Measurements from ENCODE around the gene SUV39H1.
A peak's percentile ranks its signal among the peaks of the same experiment; 100 is the strongest.

The SUV39H1 gene

GRCh38 chrX:48715072-48715471, 18.5 kb downstream of the SUV39H1 start:
- no peak for DNase-seq (ENCODE audit: low spot score)

GRCh38 chrX:48715876-48716502, 19.5 kb downstream of the SUV39H1 start:
- no peak for DNase-seq (ENCODE audit: low spot score)

GRCh38 chrX:48719958-48720357, 23.4 kb downstream of the SUV39H1 start:
- no peak for DNase-seq (ENCODE audit: low spot score)

- DNase-seq (ENCODE audit: low spot score): no peak
Measured at GRCh38 chrX:48720577-48721250, 24.2 kb downstream of the SUV39H1 start.

GRCh38 chrX:48721916-48722315, 25.4 kb downstream of the SUV39H1 start:
- no peak for DNase-seq (ENCODE audit: low spot score)

- no peak for DNase-seq (ENCODE audit: low spot score)
Measured at GRCh38 chrX:48726596-48726995, 30.1 kb downstream of the SUV39H1 start.

GRCh38 chrX:48728653-48729052, 32.1 kb downstream of the SUV39H1 start:
- no peak for DNase-seq (ENCODE audit: low spot score)

- no peak for DNase-seq (ENCODE audit: low spot score)
Measured at GRCh38 chrX:48736303-48736702, 39.8 kb downstream of the SUV39H1 start.

GRCh38 chrX:48736878-48737212, 40.3 kb downstream of the SUV39H1 start:
- no peak for DNase-seq (ENCODE audit: low spot score)

- DNase-seq (ENCODE audit: low spot score): peak; percentile 97
Measured at GRCh38 chrX:48737213-48737938, 40.8 kb downstream of the SUV39H1 start.

GRCh38 chrX:48737940-48738339, 41.4 kb downstream of the SUV39H1 start:
- no peak for DNase-seq (ENCODE audit: low spot score)

GRCh38 chrX:48741834-48742233, 45.3 kb downstream of the SUV39H1 start:
- no peak for DNase-seq (ENCODE audit: low spot score)

GRCh38 chrX:48745222-48745621, 48.7 kb downstream of the SUV39H1 start:
- no peak for DNase-seq (ENCODE audit: low spot score)

- no peak for DNase-seq (ENCODE audit: low spot score)
Measured at GRCh38 chrX:48747415-48748016, 51.0 kb downstream of the SUV39H1 start.

GRCh38 chrX:48749182-48749581, 52.6 kb downstream of the SUV39H1 start:
- DNase-seq (ENCODE audit: low spot score): no peak

- no peak for DNase-seq (ENCODE audit: low spot score)
Measured at GRCh38 chrX:48751343-48751742, 54.8 kb downstream of the SUV39H1 start.

- no peak for DNase-seq (ENCODE audit: low spot score)
Measured at GRCh38 chrX:48752498-48752897, 56.0 kb downstream of the SUV39H1 start.

GRCh38 chrX:48753708-48754228, 57.2 kb downstream of the SUV39H1 start:
- no peak for DNase-seq (ENCODE audit: low spot score)

GRCh38 chrX:48754238-48754637, 57.7 kb downstream of the SUV39H1 start:
- no peak for DNase-seq (ENCODE audit: low spot score)

Data from kidney tubule cell (primary cell).